ENCODE results near the gene NRDE2.
"Not testable (repeated sequence)": the region's sequence is repeated elsewhere in the genome, so short reads cannot be mapped to it uniquely, and the experiment has no call there.

NRDE2 gene

DNA sequence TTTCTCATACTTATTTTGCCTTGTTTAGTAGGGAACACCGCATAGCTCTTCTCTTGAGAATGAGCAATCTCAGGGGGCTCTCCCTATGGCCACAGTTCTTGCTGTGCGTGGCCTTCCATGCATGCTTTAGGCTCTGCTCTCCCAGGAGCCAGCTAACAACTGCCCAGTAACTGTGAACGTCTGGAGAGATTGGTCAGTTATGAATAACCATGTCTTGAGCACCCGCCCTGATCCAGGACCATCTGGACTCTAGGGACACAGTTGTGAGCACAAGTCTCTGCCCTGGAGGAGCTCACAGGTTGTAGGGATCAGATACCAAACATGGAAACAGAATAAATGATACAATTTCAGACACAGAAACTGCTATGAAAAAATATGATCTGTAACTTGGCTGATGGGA lies 63.3 kb downstream of the NRDE2 start:
- no peak for DNase-seq

GRCh38 chr14:90266441-90267154 lies 65.1 kb downstream of the NRDE2 start:
- no peak for DNase-seq

DNA sequence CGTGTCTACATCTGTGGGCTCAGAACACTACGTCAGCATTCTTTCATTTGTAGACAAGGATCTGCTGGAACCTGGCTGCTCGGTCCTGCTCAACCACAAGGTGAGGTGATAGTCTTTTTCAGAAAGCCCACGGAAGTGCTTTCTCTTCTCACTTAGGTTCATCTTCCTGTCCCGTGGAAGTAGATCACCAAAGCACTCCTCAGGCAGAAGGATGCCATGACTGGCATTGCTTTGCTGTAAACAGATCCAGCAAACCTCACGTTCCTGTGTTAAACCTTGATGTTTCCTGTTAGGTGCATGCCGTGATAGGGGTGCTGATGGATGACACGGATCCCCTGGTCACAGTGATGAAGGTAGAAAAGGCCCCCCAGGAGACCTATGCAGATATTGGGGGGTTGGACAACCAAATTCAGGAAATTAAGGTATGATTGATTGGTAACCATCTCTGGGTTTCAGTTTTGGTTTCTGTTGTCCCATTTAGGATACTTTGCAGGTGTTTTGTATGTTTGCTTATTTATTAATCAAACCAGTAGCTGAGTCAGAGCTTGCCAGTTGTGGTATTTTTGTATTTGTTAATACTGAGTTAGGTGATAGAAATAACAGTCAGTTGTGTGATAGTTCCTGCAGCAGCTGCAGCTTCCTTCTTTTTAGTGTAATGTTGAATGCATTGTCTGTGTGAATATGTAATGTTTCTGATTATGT lies 67.8 kb downstream of the NRDE2 start:
- no peak for DNase-seq

DNA sequence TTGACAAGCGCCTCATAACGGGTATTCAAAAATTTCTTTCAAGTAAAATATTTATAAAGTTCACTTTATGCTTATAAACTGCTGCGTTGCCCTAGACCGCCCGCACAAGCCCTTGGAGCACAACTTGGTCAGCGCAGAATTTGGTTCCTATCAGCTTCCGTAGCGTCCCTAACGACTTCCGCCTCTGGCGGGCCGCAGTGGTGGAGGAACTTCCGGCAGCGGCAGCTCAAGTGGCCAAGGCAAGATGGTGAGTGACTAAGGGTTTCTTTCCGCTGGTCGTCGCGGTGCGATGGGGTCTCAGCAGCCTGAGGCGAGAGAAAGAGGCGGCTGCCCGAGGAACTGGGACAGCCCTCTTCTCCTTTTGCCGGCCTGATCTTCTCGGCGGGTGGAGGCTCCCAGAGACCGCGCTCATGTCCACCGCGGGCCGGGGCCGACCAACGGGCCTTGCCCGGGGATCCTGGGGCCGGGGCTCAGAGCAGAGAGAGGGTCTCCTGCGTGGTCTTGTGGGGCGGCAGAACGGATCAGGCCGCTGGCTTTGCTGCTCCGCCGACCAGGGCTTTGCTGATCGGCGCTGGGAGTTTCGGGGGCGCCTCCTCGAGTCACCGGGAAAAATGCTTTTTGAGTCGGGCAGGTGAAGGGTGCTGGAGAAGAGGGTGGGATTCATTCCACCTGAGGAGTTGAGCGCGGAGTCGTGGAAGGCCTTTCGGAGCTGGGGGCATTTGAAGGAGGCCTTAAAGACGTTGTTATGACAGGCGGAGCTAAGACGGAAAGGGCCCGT lies 75.2 kb downstream of the NRDE2 start, which contains the start of gene PSMC1:
Gene PSMC1 (plus strand): TSS at position 200 of the 778 bp plus-strand sequence. CDS start 45 bp downstream, at position 245.
- peak; percentile 97 for DNase-seq

- peak; percentile 20 for DNase-seq
Measured at GRCh38 chr14:90255871-90256270, 75.9 kb downstream of the NRDE2 start.

DNA sequence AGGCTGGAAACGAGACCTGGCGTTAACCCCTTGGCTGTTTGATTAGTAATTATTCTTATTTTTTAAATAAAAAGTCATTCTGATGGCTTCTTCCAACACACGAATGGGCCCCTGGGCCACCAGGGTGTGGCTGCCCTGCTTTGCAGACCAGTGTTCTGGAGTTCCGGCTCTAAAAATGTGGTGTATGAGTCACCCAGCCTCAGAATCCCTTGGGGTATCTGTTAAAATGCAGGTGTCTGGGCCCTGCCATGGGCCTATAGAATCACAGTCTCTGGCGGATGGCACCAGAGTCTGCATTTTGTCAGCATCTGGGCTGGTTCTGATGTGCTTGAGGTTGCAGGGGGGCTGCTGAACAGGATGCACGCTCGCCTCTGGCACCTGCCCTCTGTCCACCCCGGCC lies 77.9 kb downstream of the NRDE2 start:
- peak; percentile 13 for DNase-seq

- DNase-seq = no peak
Measured at GRCh38 chr14:90248594-90248993, 83.1 kb downstream of the NRDE2 start.

- not testable (repeated sequence) for DNase-seq
Measured at GRCh38 chr14:90247441-90247840, 84.3 kb downstream of the NRDE2 start.

- no peak for DNase-seq
Measured at GRCh38 chr14:90246936-90247335, 84.8 kb downstream of the NRDE2 start.

DNA sequence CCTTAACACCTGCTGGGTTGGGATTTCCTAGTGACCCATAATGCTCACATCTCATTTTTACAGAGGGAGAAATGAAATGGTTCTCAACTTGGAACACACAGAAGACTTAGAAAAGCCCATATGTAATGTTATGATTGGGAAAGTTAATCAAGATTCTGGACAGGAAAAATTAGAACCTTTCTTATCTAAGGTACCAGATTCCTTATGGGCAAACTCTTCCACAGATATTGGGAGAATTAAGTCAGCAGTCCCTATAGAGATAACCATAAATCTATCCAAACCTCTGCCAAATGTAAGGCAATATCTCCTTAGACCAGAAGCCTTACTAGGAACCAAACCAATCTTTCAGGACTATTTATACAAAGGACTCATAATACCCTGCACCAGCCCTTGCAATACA lies 89.3 kb downstream of the NRDE2 start:
- DNase-seq = no peak

DNA sequence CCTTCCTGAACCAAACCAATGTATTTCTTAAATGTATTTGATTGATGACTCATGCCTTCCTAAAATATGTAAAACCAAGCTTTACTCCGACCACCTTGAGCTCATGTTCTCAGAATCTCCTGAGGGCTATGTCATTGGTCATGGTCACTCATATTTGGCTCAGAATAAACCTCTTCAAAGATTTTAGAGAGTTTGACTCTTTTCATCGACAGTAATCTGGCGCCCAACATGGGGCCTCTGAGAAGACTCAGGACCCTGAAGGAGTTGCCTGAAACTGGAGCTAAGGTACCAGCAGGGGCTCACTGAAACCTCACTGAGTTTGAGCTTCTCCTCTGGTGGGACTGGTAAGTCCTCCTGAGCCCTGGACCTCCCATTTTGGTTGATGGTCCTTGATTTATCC lies 92.6 kb downstream of the NRDE2 start:
- peak; percentile 9 for DNase-seq

GRCh38 chr14:90235179-90235976 lies 96.4 kb downstream of the NRDE2 start:
- peak; percentile 85 for DNase-seq

- peak; percentile 7 for DNase-seq
Measured at GRCh38 chr14:90229942-90230341, 101.8 kb downstream of the NRDE2 start.

DNA sequence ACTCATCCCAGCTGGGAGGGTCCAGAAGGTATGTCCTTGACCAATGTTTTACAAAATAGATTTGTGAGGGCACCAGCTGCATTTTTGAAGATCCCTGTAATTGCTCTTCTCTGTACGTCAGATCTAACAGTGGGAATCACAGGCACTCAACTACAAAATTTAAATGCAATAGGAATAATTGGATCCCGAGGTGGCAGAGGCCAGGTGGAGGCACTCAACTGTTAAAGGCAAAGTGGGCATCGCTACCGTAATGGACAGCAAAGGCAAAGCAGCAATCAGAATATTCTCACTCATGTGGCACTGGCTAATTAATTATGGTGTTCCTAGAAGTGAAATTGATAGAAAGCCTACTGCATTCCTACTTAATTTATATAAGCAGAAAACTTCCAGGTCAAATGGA lies 103.3 kb downstream of the NRDE2 start:
- no peak for DNase-seq

Measured in NCI-H69 (cell line).